NCI-H1092 (cell line): ENCODE results near the gene CADPS2.

Source experiments
- DNase-seq: peaks from one replicate; lab custom pipeline; 2025; lab: John Stamatoyannopoulos, UW

CADPS2 gene

GRCh38 chr7:122768827-122769226 is 117.4 kb downstream of the CADPS2 start:
- no peak for DNase-seq

DNA sequence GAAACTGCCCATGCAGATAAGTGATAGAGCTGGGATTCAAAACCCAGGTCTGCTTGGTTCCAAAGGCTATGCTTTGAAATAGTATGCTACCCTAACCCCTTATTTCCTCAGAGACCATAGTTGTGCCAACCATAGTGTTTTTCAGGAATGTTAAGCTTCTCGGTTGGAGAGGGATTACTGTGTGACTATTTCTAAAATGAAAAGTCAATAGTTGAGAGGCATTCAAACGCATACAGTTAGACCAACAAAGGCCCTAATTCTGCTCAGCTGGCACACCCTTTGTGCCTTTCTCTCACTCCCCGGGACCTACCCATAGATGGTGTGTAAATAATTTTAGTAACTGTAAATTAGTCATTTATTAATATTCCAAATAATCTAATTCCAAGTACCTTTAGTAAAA is 118.9 kb downstream of the CADPS2 start:
- DNase-seq: no peak

DNA sequence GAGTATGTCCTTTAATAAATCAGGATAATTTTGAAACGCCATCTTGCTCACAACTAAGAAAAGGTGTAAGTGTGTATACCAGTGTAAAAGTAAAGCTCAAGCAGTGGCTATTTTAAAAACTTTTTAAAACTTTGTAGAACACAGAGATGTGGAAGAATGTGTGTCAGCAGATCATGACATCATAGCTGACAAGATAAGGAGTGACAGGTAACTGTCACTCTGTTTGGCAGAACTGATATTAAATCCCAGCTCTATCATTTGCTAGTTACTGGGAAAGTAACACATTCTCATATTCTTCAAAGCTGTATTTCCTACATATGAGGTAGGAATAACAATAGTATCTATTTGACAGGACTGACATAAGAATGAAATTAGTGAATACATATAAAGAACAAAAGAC is 119.7 kb downstream of the CADPS2 start:
- DNase-seq: no peak

GRCh38 chr7:122764902-122765301 is 121.4 kb downstream of the CADPS2 start:
- DNase-seq: no peak

DNA sequence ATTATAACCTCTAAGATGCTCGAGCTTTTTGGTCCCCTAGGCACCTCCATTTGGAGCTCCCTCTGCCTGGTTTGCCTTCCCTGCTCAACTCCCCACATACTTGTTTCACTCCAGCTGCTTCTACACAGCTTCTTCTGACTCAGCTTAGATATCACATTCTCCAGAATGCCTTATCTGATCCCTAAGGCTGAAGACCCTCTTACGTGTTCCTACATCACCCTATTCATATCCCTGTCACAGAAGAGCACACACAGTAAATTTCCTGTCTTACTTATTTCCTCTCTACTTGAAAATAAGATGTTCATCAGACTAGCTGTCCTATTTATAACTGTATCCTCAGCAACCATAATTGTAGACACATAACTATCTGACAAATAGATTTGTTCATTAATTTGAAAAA is 122.2 kb downstream of the CADPS2 start:
- DNase-seq: no peak

DNA sequence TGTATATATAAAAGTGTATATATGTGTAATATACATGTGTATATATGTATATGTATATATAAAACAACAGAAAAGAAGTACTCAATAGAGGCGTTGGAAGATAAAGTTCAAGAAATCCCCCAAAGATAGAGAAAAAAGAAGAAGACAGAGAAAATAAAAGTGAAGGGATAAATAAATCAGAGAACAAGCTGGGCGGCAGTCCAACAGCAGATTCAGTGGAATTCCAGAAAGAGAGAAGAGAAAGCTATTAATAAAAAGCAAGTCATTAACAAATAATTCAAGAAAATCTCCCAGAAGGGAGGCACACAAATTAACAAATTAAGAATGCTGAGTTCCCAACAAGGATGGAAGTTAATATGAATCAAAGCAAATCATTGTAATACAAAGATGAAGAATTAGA is 124.2 kb downstream of the CADPS2 start:
- no peak for DNase-seq

DNA sequence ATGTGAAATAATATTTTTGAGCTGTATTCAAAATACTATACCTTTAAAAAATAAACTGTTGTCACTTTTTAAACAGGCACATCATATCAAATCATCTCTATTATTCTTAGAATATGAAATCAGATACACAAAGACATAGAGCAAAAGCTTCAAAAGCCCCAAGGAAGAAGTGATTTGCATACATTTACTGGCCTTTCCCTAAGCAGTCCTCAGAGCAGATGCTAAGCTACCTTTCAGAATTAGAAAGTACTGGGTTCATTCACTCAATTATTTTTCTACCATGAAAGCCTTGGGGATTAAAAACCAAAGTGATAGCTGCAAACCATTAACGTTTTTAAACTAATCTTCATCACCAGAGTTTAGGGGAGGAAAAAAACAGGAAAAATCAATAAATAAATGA is 127.8 kb downstream of the CADPS2 start:
- no peak for DNase-seq

DNA sequence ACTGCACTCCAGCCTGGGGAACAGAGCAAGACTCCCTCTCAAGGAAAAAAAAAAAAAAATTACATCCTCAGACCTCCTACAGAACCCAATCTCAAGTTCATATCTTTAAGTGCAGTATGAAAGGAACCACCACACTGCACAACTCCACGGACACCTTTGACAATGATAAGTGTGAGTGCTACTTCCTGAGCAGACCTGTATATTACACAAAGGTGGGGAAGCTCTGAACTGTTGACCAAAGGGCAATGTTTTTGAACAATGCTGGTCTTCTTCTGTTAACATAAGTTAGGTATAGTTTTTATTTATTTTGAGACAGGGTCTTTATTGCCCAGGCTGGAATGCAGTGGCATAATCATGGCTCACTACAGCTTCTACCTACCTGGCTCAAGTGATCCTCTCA is 129.4 kb downstream of the CADPS2 start:
- DNase-seq: no peak

DNA sequence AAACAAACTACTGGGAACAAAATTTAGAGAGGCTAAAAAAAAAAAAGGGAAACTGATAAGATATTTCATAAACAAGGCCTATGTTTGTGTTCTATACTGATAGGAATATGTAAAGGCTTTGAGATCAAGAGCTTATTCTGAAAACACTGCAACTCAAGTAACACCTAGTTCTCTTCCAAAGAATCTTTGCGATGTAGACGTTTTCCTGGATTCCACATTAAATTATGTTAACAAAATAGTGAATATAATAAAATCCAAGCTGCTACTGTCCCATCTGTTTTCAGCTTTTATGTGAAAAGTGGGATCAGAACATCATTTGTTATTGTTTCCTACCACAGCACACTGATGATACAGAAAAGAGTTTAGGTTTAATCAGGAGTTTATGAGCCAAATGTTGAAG is 130.6 kb downstream of the CADPS2 start:
- no peak for DNase-seq

DNA sequence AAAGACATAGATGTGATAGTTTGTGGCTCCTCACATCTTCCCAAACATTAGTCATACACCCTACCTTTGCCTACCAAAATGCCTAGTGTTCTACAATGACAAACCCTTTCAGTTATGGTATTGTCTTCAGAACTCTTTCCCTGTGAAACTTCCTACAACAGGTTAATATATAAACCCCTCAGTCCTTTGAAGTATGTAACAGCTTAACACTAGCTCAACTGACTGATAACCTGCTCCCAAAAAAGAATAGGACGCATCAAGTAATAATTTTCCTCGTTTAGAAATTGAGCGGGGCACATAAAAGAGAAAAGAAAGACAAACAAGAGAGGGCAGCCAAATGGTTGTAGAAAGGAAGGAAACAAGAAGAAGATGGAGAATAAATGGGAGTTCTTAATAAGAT is 133.7 kb downstream of the CADPS2 start:
- no peak for DNase-seq

GRCh38 chr7:122750389-122750788 is 135.9 kb downstream of the CADPS2 start:
- no peak for DNase-seq

- no peak for DNase-seq
Measured at GRCh38 chr7:122748195-122748594, 138.1 kb downstream of the CADPS2 start.

DNA sequence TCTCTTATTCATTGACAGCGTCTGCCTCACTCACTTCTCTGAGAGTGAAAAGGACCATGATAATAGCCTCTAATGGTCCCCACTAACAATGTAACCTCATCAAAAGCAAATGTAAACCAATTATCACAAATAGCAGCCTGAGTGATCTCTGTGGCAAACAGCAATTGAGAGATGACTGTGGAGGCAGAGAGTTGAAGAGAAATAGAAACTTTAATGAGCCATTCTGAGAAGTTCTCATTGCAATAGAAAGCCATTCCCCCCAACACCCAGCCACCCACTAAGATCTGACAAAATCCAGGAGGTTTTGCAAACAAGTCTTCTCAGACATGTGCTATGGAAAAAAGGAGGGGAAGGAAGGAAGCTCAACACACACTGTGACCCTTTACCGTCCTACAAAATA is 139.3 kb downstream of the CADPS2 start:
- DNase-seq: no peak

DNA sequence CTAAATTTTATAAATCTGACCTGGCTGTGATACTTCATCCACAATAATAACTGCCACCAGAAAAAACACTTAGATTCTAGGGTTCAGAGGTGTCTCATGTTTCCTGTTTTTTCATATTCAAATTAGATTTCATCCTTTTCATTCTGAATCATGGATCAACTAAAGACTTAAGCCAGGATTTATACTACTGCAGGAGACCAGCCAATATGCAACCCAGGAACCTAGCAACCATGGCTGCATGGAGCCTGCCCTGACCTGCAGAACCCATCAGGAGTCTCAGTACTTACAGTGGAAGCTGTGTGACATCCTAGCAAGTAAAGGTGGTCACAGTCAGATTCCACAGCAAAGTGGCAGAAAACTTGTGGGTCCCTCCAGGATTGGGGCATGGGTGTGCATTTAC is 143.0 kb downstream of the CADPS2 start:
- no peak for DNase-seq

DNA sequence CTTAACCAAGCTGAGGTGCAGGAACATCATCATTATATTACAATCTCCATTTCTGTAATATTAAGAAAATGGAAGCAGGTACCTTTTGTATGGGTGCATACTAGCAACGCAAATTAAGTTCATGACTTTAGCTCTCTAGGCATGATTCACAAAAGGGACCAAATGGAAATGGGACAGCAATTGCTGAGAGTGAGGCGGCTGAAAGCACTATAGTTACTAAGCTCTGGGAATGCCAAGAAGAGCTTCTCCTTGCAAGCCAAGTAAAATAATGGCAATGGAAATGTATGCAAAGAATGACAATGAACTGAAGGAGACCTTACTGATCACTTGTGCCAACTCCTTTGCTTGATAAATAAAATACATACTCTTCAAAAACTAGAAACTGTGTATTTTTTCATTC is 147.3 kb downstream of the CADPS2 start:
- no peak for DNase-seq

- DNase-seq: no peak
Measured at GRCh38 chr7:122736183-122736582, 150.1 kb downstream of the CADPS2 start.

- no peak for DNase-seq
Measured at GRCh38 chr7:122727759-122728158, 158.5 kb downstream of the CADPS2 start.

DNA sequence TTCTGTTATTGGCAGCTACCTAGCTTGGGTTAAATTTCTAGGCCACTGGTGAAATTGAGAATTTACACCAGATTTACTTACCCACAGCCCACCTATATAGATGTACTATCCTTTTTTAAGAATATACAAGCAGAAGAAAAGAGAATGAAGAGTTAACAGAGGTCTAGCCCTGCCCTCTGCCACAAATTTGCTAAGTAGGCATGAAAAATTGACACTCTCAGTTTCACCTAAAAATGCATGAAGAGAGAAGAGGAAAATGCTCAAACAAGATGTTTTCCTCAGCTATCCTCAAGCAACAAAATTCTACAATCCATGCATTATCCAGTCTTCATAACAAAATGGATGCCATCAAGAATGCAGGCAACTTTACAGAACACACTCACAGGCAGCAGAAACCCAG is 158.9 kb downstream of the CADPS2 start:
- DNase-seq: no peak

- no peak for DNase-seq
Measured at GRCh38 chr7:122726881-122727280, 159.4 kb downstream of the CADPS2 start.

GRCh38 chr7:122724366-122724765 is 161.9 kb downstream of the CADPS2 start:
- DNase-seq: no peak

DNA sequence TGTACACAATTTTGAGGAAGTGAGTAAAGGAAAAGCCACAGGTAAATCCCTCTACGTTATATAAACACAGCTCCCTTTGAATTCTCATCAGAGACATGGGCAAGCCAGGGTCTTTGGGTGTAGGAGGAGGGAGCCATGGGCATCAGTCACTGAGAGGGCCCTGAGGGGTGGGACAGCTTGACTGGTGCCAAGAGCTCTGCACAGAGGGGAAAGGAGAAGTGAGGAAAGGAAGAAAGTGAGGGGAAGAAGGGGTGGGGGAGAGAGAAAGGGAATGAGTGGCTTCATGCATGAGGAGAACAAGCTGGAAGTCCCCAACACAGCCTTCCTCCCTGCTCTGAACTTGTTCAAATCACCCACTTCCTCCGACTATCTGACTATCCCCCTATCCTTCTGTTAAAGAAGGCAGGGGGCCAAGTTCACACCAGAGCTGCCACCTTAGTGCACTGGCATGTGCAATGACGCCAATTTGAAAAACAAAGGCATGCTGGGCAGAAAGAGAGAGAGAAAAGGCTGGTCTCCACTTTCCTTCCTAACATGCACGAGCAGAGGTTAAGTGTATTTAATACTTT is 167.2 kb downstream of the CADPS2 start:
- DNase-seq: no peak

DNA sequence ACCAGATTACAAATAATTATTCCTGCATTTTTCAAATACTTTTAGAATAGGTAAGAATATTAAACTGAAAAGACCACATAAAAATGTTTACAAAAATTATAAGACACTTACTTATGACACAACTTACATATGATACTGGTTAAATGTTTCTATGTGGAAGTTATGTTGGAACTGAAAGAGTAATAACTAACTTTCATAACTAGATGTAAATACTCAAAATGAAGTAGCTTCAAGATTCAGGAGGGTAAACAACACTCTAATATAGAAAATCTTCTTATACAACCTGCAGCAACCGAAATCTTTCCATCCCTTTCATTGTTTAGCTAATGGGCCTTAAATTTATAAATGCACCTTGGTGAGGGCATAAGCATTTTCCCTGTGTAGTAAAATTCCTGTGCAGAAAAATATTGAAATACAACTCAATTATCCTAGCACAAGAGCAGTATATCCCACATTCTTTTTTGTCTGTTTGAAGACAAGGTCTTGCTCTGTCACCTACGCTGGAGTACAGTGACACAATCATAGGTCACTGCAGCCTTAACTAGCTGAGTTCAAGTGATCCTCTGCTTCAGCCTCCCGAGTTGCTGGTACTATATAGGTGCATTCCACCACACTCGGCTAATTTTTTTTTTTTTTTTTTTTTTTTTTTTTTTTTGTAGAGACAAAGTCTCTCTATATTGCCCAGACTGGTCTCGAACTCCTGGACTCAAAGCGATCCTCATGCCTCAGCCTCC is 168.7 kb downstream of the CADPS2 start:
- DNase-seq: no peak

- DNase-seq: no peak
Measured at GRCh38 chr7:122715183-122715582, 171.1 kb downstream of the CADPS2 start.

GRCh38 chr7:122710916-122711315 is 175.3 kb downstream of the CADPS2 start:
- no peak for DNase-seq
